HCT116 (cell line): ENCODE data around the gene NTNG2. TPM values are rescaled to one million over a fixed set of nuclear protein-coding genes. Genes with fewer than 3 reads are reported as not detected.

Source experiments
- ATAC-seq: fragments of 200-7000 bp; cut with Tn5 transposase; 2 replicates; pipeline ENCODE4 v1.9.1; 2020; ENCODE audit warnings: mild to moderate bottlenecking, moderate library complexity
- BruUV-seq: library from RNA; stranded (reverse); fragments of 400-500 nt; replicated peaks from 2 replicates; lab custom pipeline; 2021; lab: Mats Ljungman, UMichigan
- CTCF ChIA-PET: fragments of 300-600 bp; sonication (Branson Sonifier 250); formaldehyde crosslinking; loops from one replicate; lab custom pipeline; 2021; ENCODE audit warnings: antibody characterized with exemption; lab: Charles Lee
- POLR2A ChIA-PET: fragments of 300-600, 350-600 bp; sonication (Branson Sonifier 250); formaldehyde crosslinking; loops from one replicate; lab custom pipeline; 2021; ENCODE audit warnings: antibody characterized with exemption; lab: Charles Lee
- RAD21 ChIA-PET, 2 experiments: fragments of 300-600 bp; sonication (Branson Sonifier 250); formaldehyde crosslinking; loops; one replicate each; lab custom pipeline; 2023; ENCODE audit warnings: low total read pairs in 2 of 2; ENCODE audit not compliant: uncharacterized antibody in 2 of 2, unreplicated experiment in 2 of 2, low non-redundant PET in 1 of 2; lab: Charles Lee
- DNase-seq: peaks from one replicate; pipeline ENCODE4 v3.0.0-alpha.2; 2010; ENCODE audit warnings: low read depth, low spot score
- H2AFZ ChIP-seq: fragments of 200-600 bp; shearing (Covaris generic), sonication (generic); 2 replicates; pipeline ENCODE4 v1.6.1; 2017; ENCODE audit warnings: low read depth, mixed run types, mixed read lengths, antibody characterized with exemption, low read length; ENCODE audit not compliant: poor library complexity, severe bottlenecking
- H3K27ac ChIP-seq: 2 replicates; pipeline ENCODE4 v1.5.1; 2012; ENCODE audit warnings: low read depth, low read length
- H3K27me3 ChIP-seq: fragments of 200-600 bp; sonication (generic); 2 replicates; pipeline ENCODE4 v1.6.1; 2016; ENCODE audit warnings: mixed run types, low read length, mixed read lengths; ENCODE audit not compliant: insufficient read depth
- H3K36me3 ChIP-seq, 2 experiments: fragments of 200-500 bp in 1 of 2; fragments of 200-600 bp in 1 of 2; sonication (Bioruptor generic) in 1 of 2; sonication (generic) in 1 of 2; 2 replicates each; pipeline versions ENCODE4 v1.5.1 to v1.6.1; 2014 to 2016; ENCODE audit warnings: low read length in 2 of 2, inconsistent platforms in 1 of 2, mixed read lengths in 1 of 2, mixed run types in 1 of 2; ENCODE audit not compliant: insufficient read depth in 2 of 2, control insufficient read depth in 1 of 2
- H3K4me1 ChIP-seq, 2 experiments: fragments of 200-600 bp in 1 of 2; sonication (generic) in 1 of 2; 2 replicates each; pipeline versions ENCODE4 v1.5.1 to v1.6.1; 2012 to 2017; ENCODE audit warnings: low read length in 2 of 2, inconsistent platforms in 1 of 2, mild to moderate bottlenecking in 1 of 2, mixed read lengths in 1 of 2, mixed run types in 1 of 2, moderate library complexity in 1 of 2; ENCODE audit not compliant: insufficient read depth in 2 of 2, control insufficient read depth in 1 of 2
- H3K4me2 ChIP-seq: fragments of 200-600 bp; sonication (generic); 2 replicates; pipeline ENCODE4 v1.6.1; 2017; ENCODE audit warnings: mixed run types, low read length, mixed read lengths
- H3K4me3 ChIP-seq, 2 experiments: fragments of 200-600 bp in 1 of 2; sonication (generic) in 1 of 2; replicated peaks in 1 of 2; 2 replicates each; pipeline ENCODE4 v1.5.1; 2011 to 2016; ENCODE audit warnings: low read length in 2 of 2, control low read depth in 1 of 2, low read depth in 1 of 2, mild to moderate bottlenecking in 1 of 2, mixed read lengths in 1 of 2, mixed run types in 1 of 2
- H3K79me2 ChIP-seq: fragments of 200-600 bp; sonication (generic); 2 replicates; pipeline ENCODE4 v1.6.1; 2017; ENCODE audit warnings: mild to moderate bottlenecking, mixed run types, low read length, moderate library complexity, mixed read lengths; ENCODE audit not compliant: insufficient read depth
- H3K9ac ChIP-seq: fragments of 200-600 bp; sonication (generic); 2 replicates; pipeline ENCODE4 v1.6.1; 2016; ENCODE audit warnings: low read length, mixed read lengths
- H3K9me2 ChIP-seq: fragments of 200-600 bp; sonication (generic), shearing (Covaris generic); 2 replicates; pipeline ENCODE4 v1.6.1; 2017; ENCODE audit warnings: mixed run types, mild to moderate bottlenecking, moderate library complexity; ENCODE audit not compliant: insufficient read depth
- H3K9me3 ChIP-seq, 2 experiments: fragments of 200-500 bp in 1 of 2; fragments of 200-600 bp in 1 of 2; sonication (Bioruptor generic) in 1 of 2; sonication (generic) in 1 of 2; 2 replicates each; pipeline ENCODE4 v1.6.1; 2014 to 2017; ENCODE audit warnings: low read length in 2 of 2, mixed read lengths in 2 of 2, inconsistent platforms in 1 of 2, low read depth in 1 of 2, mild to moderate bottlenecking in 1 of 2, mixed run types in 1 of 2, moderate library complexity in 1 of 2; ENCODE audit not compliant: control insufficient read depth in 1 of 2, insufficient read depth in 1 of 2
- H4K20me1 ChIP-seq: fragments of 200-600 bp; sonication (generic), shearing (Covaris generic); 2 replicates; pipeline ENCODE4 v1.6.1; 2017; ENCODE audit warnings: mixed run types, mild to moderate bottlenecking, moderate library complexity; ENCODE audit not compliant: insufficient read depth
- CBX3 ChIP-seq: IDR thresholded peaks from 2 replicates; pipeline ENCODE4 v1.6.1; 2012; ENCODE audit warnings: low read depth
- CEBPB ChIP-seq: IDR thresholded peaks from 2 replicates; pipeline ENCODE4 v1.6.1; 2012; ENCODE audit warnings: low read depth
- EGR1 ChIP-seq: IDR thresholded peaks from 2 replicates; pipeline ENCODE4 v1.6.1; 2012; ENCODE audit warnings: low read depth
- FOSL1 ChIP-seq: IDR thresholded peaks from 2 replicates; pipeline ENCODE4 v1.6.1; 2012; ENCODE audit warnings: low read depth
- JUND ChIP-seq: IDR thresholded peaks from 2 replicates; pipeline ENCODE4 v1.6.1; 2012
- SP1 ChIP-seq: IDR thresholded peaks from 2 replicates; pipeline ENCODE4 v1.6.1; 2012; ENCODE audit warnings: low read depth
- ZFX ChIP-seq: fragments of 450-650 bp; IDR thresholded peaks from 2 replicates; pipeline ENCODE4 v1.6.1; 2017
- intact Hi-C: fragments of 100-400 bp; cut with micrococcal nuclease; formaldehyde crosslinking; loops from 2 replicates; pipeline ENCODE4 v1.10.0; 2022
- total RNA-seq: library from RNA; stranded (reverse); gene quantifications from one replicate; pipeline ENCODE4 v1.2.1, GENCODE V29; 2021; ENCODE audit not compliant: unreplicated experiment
- TF ChIP-seq, protein P1 (sequence below): IDR thresholded peaks from 2 replicates; pipeline ENCODE4 v1.6.1; 2011; ENCODE audit warnings: mild to moderate bottlenecking, low read length, moderate library complexity; ENCODE audit not compliant: insufficient replicate concordance; ENCODE audit errors: extremely low read depth
- TF ChIP-seq, protein P2 (sequence below), 3 experiments: fragments of 200-600 bp in 1 of 3; sonication (generic) in 1 of 3; IDR thresholded peaks in 2 of 3; conservative IDR thresholded peaks in 1 of 3; 2 replicates each; pipeline ENCODE4 v1.5.1; 2012 to 2017; ENCODE audit warnings: low read depth in 2 of 3, low read length in 2 of 3, antibody characterized with exemption in 1 of 3, borderline replicate concordance in 1 of 3, control low read depth in 1 of 3, mild to moderate bottlenecking in 1 of 3, mixed read lengths in 1 of 3, mixed run types in 1 of 3, moderate library complexity in 1 of 3; ENCODE audit not compliant: insufficient read depth in 1 of 3
- TF ChIP-seq, protein P3 (sequence below): IDR thresholded peaks from 2 replicates; pipeline ENCODE4 v1.6.1; 2012

NTNG2 gene
- total RNA-seq, 1 experiment from 2014 or later, result 2.5 TPM

DNA sequence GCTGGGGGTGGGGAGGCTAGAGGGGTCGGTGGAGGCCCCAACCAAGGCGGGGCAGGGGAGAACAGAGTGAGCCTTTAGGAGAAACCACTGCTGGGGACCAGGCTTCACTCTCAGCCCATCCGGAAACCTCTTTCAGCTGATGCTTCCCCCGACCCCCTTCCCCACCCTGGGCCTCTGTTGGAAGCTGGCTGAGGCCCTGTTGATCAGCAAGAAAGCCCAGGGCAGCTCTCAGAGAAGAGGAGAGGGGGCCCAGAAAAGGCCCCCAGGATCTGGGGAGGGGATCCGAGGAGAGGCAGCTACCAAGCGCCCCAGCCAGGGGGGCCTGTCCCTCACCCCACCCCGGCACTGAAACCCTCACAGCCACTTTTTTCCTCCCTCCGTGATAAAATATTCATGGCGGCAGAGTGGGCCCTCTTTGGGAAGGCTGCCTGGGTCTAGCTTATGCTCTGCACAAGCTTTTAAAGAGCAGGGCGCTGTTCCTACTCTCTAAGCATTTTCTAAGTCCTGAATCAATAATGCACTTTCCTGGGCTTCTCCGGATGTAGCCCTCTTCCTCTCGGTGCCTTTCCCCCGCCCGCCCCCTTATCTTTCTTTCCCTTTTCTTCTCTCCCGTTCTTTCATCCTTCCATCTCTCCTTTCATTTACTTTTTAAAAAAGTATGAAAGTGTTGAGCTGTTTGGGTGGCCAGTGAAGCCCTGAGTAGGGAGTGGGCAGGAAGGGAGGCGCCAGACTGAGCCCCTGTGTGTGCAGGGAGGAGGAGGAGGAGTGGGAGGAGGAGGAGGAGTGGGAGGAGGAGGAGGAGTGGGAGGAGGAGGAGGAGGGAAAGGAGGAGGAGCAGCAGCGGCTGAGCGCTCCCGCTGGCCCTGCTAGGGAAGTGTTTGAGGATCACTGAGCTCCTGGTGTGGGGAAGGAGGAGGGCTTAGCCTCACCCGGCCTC, 23.5 kb downstream of the NTNG2 start (continued):
- TF ChIP-seq ZFX, result no peak

DNA sequence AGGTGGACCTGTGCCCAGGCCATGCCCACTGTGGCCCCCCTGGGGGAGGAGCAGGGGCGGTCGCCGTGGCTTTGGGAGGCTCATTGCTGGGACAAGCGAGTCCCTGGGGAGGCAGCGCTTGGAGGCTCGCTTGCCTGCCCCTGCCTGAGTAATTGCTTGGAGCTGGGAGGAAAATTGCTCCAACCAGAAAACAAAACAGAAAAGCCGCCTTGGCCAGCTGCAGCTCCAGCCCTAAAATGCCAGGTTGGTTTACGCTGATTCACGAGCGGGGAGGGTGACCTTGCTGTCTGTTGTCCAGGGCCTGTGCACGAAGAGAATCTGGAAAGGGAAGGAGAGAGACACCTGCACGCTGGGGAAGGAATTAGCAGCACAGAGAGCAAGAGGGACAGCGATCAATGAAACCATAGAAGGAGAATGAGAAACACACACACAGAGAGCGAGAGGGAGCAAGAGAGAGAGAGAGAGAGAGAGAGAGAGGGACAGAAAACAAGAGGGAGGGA, 25.3 kb downstream of the NTNG2 start:
- no peak overlapping the region for H3K4me3 ChIP-seq
- H3K27me3 ChIP-seq, result peaks cover 4% of the 10 kb centered on the region; the same call in 1 of the 2 replicates
- no peaks in the 10 kb centered on the region for H3K79me2 ChIP-seq
- no peak overlapping the region for H2AFZ ChIP-seq
- no peaks in the 10 kb centered on the region for H3K4me1 ChIP-seq
- no peak for ATAC-seq
- H3K9ac ChIP-seq, result no peak overlapping the region
- H3K4me2 ChIP-seq, result no peak overlapping the region
- intact Hi-C loops, result no loop called here
- RAD21 ChIA-PET, result no interaction called here
- TF ChIP-seq, protein P1, sequence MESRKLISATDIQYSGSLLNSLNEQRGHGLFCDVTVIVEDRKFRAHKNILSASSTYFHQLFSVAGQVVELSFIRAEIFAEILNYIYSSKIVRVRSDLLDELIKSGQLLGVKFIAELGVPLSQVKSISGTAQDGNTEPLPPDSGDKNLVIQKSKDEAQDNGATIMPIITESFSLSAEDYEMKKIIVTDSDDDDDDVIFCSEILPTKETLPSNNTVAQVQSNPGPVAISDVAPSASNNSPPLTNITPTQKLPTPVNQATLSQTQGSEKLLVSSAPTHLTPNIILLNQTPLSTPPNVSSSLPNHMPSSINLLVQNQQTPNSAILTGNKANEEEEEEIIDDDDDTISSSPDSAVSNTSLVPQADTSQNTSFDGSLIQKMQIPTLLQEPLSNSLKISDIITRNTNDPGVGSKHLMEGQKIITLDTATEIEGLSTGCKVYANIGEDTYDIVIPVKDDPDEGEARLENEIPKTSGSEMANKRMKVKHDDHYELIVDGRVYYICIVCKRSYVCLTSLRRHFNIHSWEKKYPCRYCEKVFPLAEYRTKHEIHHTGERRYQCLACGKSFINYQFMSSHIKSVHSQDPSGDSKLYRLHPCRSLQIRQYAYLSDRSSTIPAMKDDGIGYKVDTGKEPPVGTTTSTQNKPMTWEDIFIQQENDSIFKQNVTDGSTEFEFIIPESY, result no peak
- TF ChIP-seq FOSL1 (no peak), ZFX (no peak), CEBPB (no peak), JUND (no peak), SP1 (no peak), EGR1 (no peak), CBX3 (no peak)
- TF ChIP-seq, protein P2, sequence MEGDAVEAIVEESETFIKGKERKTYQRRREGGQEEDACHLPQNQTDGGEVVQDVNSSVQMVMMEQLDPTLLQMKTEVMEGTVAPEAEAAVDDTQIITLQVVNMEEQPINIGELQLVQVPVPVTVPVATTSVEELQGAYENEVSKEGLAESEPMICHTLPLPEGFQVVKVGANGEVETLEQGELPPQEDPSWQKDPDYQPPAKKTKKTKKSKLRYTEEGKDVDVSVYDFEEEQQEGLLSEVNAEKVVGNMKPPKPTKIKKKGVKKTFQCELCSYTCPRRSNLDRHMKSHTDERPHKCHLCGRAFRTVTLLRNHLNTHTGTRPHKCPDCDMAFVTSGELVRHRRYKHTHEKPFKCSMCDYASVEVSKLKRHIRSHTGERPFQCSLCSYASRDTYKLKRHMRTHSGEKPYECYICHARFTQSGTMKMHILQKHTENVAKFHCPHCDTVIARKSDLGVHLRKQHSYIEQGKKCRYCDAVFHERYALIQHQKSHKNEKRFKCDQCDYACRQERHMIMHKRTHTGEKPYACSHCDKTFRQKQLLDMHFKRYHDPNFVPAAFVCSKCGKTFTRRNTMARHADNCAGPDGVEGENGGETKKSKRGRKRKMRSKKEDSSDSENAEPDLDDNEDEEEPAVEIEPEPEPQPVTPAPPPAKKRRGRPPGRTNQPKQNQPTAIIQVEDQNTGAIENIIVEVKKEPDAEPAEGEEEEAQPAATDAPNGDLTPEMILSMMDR (IDR thresholded peaks at IDR 0.05 in 2 of 3, conservative IDR thresholded peaks at IDR 0.05 in 1 of 3; ENCODE audit: borderline replicate concordance in 1 of 3, insufficient read depth in 1 of 3, low read depth in 2 of 3, low read length in 2 of 3), result no peak
- TF ChIP-seq, protein P3, sequence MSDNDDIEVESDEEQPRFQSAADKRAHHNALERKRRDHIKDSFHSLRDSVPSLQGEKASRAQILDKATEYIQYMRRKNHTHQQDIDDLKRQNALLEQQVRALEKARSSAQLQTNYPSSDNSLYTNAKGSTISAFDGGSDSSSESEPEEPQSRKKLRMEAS, result no peak
- TF ChIP-seq, all 23 proteins: peak for 0
- POLR2A ChIA-PET, result no interaction called here
- Histone ChIP-seq H4K20me1 (no peaks in the 10 kb centered on the region), H3K27ac (no peak overlapping the region), H3K36me3 (no peaks in the 10 kb centered on the region), H3K9me3 (no peaks in the 10 kb centered on the region), H3K9me2 (no peaks in the 10 kb centered on the region)
- CTCF ChIA-PET, result interaction anchor here (1.1 kb wide), 1 partner anchor 17 kb away, joined by 3 read pairs; no protein-coding TSS in a partner anchor
- BruUV-seq, result no TSS peak
- no peak for DNase-seq
